Upper lobe of left lung (tissue), 6 donors: ENCODE data around the gene MAP6. TPM values are rescaled to one million over a fixed set of nuclear protein-coding genes. Genes with fewer than 3 reads are reported as not detected.

Source experiments
- ATAC-seq, 2 donors: fragments of 200-7000 bp; cut with Tn5 transposase; one replicate each; pipeline ENCODE4 v1.9.1; 2022; ENCODE audit warnings: mild to moderate bottlenecking in 2 of 2, moderate library complexity in 2 of 2; ENCODE audit not compliant: low FRiP score in 2 of 2
- DNase-seq, 2 donors: peaks; one replicate each; pipeline ENCODE4 v3.0.0-alpha.2; 2019 to 2020
- H3K27ac ChIP-seq, 4 donors: fragments of 200-600 bp; sonication (generic); one replicate each; pipeline ENCODE4 v1.5.1; 2016 to 2019
- H3K27me3 ChIP-seq, 4 donors: fragments of 200-600 bp; sonication (generic); one replicate each; pipeline ENCODE4 v1.5.1; 2017 to 2019
- H3K36me3 ChIP-seq, 4 donors: fragments of 200-600 bp; sonication (generic); one replicate each; pipeline ENCODE4 v1.5.1; 2016 to 2019
- H3K4me1 ChIP-seq, 4 donors: fragments of 200-600 bp; sonication (generic); one replicate each; pipeline ENCODE4 v1.5.1; 2018 to 2019
- H3K4me3 ChIP-seq, 4 donors: fragments of 200-600 bp; sonication (generic); one replicate each; pipeline ENCODE4 v1.5.1; 2017 to 2019; ENCODE audit warnings: mild to moderate bottlenecking in 2 of 4, moderate library complexity in 1 of 4
- H3K9me3 ChIP-seq, 4 donors: fragments of 200-600 bp; sonication (generic); one replicate each; pipeline ENCODE4 v1.5.1; 2018 to 2019
- EP300 ChIP-seq, 4 donors: sonication (generic); formaldehyde crosslinking; IDR thresholded peaks; one replicate each; pipeline ENCODE4 v1.5.1; 2017; ENCODE audit warnings: antibody characterized with exemption in 4 of 4, control low read depth in 2 of 4
- POLR2A ChIP-seq, 4 donors: fragments of 450-650 bp; IDR thresholded peaks; one replicate each; pipeline ENCODE4 v1.5.1; 2016 to 2017; ENCODE audit warnings: antibody characterized with exemption in 4 of 4, mild to moderate bottlenecking in 2 of 4
- POLR2AphosphoS5 ChIP-seq, 2 donors: sonication (generic); formaldehyde crosslinking; IDR thresholded peaks; one replicate each; pipeline ENCODE4 v1.5.1; 2017; ENCODE audit warnings: antibody characterized with exemption in 2 of 2
- WGBS, 2 donors: methylation state at CpG; one replicate each; pipeline ENCODE4 v1.1.5; 2017 to 2018; 5-methylcytosine and 5-hydroxymethylcytosine counted together
- total RNA-seq, 6 donors: library from RNA; depleted of rRNA in 4 of 6; stranded (reverse); fragments of >200 nt in 4 of 6; gene quantifications; one replicate each; pipeline versions ENCODE4 v1.1.0 to v1.2.1, GENCODE V29; 2016 to 2021
- TF ChIP-seq, protein P1 (sequence below), 6 experiments: fragments of 450-650 bp in 4 of 6; fragments of 200-600 bp in 2 of 6; sonication (generic) in 2 of 6; IDR thresholded peaks; one replicate each; pipeline ENCODE4 v1.5.1; 2016 to 2019; ENCODE audit warnings: antibody characterized with exemption in 6 of 6
- donor health status: DM: no; HTN: no; CAD: no; lungs with moderate emphysema.
- donor health status: DM: no; HTN: yes; CAD: no; lungs with severe emphysema.

Gene MAP6
- total RNA-seq, 6 donors from 2014 or later, result 3.5 to 17.6 (median 8.9) TPM

DNA sequence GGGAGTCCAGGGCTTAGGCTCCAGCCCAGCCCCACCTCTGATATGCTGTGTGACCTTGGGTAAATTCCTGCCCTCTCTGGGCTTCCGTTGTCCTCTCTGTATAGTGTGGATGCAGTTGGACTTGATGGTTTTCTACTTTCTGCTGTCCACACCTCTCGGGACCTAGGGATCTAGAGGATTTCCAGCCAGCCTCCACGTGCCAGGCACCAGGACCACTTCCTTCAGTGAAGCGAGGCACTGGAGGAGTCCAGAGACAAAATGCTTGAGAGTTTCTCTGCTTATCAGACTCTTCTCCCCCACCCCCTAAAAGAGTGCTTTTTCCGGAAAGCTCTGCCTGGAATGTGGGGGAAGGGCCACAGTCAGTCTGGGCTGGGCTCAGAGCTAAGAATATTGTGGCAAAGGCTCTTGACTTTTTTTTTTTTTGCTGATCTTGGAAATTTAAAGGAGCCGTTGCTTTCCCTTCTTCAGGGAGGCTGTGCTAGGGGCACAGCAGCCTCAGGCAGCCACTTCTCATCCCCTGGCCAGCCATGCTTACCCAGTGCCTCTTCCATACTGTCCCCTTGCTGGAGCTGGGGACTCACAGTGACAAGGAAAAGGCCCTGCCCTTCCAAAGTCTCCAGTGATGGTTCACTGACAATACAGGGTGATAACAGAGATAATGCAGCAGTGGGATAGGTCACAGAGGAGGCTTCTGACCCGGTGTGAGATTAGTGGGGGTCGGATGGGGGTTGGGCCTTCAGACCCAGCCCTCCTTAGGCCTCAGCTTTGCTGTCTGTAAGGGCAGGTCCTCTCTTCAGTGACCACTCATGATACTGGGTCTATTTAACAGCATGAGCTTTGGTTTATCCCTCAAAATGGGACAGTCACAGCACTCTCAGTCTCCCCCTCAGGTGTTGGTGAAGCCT, 109.6 kb downstream of the MAP6 start:
- Histone ChIP-seq H3K36me3 (no peaks in the 10 kb centered on the region), H3K27me3 (no peaks in the 10 kb centered on the region), H3K4me3 (peak overlapping the region in 2 of 4 donors; percentile 11 to 20), H3K27ac (peak overlapping the region; percentile 87 to 100 (median 98)), H3K9me3 (no peaks in the 10 kb centered on the region), H3K4me1 (peaks cover 51 to 75% (median 64%) of the 10 kb centered on the region in 4 donors)
- TF ChIP-seq EP300 (IDR thresholded peaks at IDR 0.05) (peak in 2 of 4 donors; percentile 57 to 89), POLR2A (IDR thresholded peaks at IDR 0.05) (no peak), POLR2AphosphoS5 (IDR thresholded peaks at IDR 0.05) (peak; percentile 56 to 81)
- peak; percentile 34 to 66 for ATAC-seq
- DNase-seq, result peak in 1 of 2 donors; percentile 75
- WGBS, 2 donors, result 24 to 41% methylated on average over 7 to 8 of the region's 8 CpGs

DNA sequence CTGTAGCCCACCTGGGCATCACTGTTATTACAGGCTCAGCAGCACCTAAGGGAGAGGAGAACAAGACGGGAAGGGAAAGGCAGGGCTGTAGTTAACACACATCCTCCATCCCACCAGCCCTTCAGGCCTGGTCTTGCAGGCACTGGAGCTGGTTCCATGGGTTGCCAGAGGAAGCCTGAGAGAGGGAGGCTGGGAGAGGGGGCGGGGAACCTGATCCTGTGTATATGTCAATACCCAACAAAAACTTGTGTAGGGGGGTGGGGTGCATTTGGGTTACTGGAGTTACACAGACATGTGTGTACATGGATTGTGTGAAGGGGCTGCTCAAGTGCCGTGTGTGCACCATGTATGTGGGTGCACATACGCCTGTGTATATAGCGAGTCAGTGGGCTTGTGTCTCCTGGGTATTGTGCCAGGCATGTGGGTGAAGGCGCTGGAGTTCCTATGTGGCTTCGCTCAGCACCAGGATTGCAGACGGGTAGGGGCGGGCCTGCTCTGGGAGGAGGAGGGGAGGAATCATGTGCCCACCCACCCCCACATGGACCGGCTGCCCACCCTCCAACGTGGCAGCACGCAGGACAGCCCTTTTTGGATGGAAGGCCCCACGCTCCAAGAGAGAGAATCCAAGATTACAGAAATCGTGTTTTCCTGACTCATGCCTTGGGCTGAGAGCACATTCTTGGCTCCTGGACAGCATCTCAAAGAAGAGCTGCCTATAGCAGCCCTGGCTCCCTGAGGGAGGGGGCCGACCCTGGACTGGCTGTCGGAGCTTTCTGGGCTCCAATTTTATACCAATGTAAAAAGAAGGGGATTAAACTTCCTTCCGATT, 111.0 kb downstream of the MAP6 start:
- H3K4me3 ChIP-seq, result peak overlapping the region in 1 of 4 donors; percentile 20
- no peaks in the 10 kb centered on the region for H3K27me3 ChIP-seq
- H3K36me3 ChIP-seq, result no peaks in the 10 kb centered on the region
- 48 to 58% methylated on average over 13 to 17 of the region's 17 CpGs for WGBS, 2 donors
- H3K9me3 ChIP-seq, result no peaks in the 10 kb centered on the region
- H3K4me1 ChIP-seq, result peaks cover 60 to 70% (median 66%) of the 10 kb centered on the region in 4 donors
- TF ChIP-seq, protein P1, sequence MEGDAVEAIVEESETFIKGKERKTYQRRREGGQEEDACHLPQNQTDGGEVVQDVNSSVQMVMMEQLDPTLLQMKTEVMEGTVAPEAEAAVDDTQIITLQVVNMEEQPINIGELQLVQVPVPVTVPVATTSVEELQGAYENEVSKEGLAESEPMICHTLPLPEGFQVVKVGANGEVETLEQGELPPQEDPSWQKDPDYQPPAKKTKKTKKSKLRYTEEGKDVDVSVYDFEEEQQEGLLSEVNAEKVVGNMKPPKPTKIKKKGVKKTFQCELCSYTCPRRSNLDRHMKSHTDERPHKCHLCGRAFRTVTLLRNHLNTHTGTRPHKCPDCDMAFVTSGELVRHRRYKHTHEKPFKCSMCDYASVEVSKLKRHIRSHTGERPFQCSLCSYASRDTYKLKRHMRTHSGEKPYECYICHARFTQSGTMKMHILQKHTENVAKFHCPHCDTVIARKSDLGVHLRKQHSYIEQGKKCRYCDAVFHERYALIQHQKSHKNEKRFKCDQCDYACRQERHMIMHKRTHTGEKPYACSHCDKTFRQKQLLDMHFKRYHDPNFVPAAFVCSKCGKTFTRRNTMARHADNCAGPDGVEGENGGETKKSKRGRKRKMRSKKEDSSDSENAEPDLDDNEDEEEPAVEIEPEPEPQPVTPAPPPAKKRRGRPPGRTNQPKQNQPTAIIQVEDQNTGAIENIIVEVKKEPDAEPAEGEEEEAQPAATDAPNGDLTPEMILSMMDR (IDR thresholded peaks at IDR 0.05), result no peak
- TF ChIP-seq EP300 (IDR thresholded peaks at IDR 0.05) (no peak), POLR2AphosphoS5 (IDR thresholded peaks at IDR 0.05) (peak; percentile 37 to 49), POLR2A (IDR thresholded peaks at IDR 0.05) (no peak)
- peak overlapping the region; percentile 87 to 100 (median 98) for H3K27ac ChIP-seq
- DNase-seq (peak; percentile 74 to 78), ATAC-seq (peak; percentile 52 to 67)

GRCh38 chr11:75556275-75556674, 112.6 kb downstream of the MAP6 start:
- WGBS, 2 donors, result 81 to 83% methylated on average over 3 of the region's 3 CpGs
- no peak overlapping the region for H3K4me3 ChIP-seq
- TF ChIP-seq POLR2A (IDR thresholded peaks at IDR 0.05), result no peak
- TF ChIP-seq POLR2AphosphoS5 (IDR thresholded peaks at IDR 0.05), result no peak
- TF ChIP-seq, protein P1 (IDR thresholded peaks at IDR 0.05), result no peak
- TF ChIP-seq EP300 (IDR thresholded peaks at IDR 0.05), result no peak
- ATAC-seq, result no peak
- peaks cover 55 to 62% (median 59%) of the 10 kb centered on the region in 4 donors for H3K4me1 ChIP-seq
- H3K9me3 ChIP-seq, result no peaks in the 10 kb centered on the region
- no peaks in the 10 kb centered on the region for H3K27me3 ChIP-seq
- DNase-seq, result no peak
- H3K27ac ChIP-seq, result peak overlapping the region in 1 of 4 donors; percentile 99
- H3K36me3 ChIP-seq, result no peaks in the 10 kb centered on the region

- Histone ChIP-seq H3K27ac (peak overlapping the region; percentile 64 to 88 (median 80)), H3K4me1 (peaks cover 44 to 53% (median 52%) of the 10 kb centered on the region in 4 donors), H3K4me3 (no peak overlapping the region), H3K9me3 (no peaks in the 10 kb centered on the region), H3K36me3 (no peaks in the 10 kb centered on the region), H3K27me3 (no peaks in the 10 kb centered on the region)
- ATAC-seq, result no peak
- TF ChIP-seq EP300 (IDR thresholded peaks at IDR 0.05) (no peak), POLR2A (IDR thresholded peaks at IDR 0.05) (no peak), POLR2AphosphoS5 (IDR thresholded peaks at IDR 0.05) (no peak)
- TF ChIP-seq, protein P1 (IDR thresholded peaks at IDR 0.05), result no peak
- peak in 1 of 2 donors; percentile 59 for DNase-seq
- 90 to 92% methylated on average over 12 of the region's 12 CpGs for whole genome bisulfite sequencing, 2 donors
These were observed 113.6 kb downstream of the MAP6 start for GRCh38 chr11:75555079-75555811.
